Measurements from ENCODE around the gene ANO10.

DNA sequence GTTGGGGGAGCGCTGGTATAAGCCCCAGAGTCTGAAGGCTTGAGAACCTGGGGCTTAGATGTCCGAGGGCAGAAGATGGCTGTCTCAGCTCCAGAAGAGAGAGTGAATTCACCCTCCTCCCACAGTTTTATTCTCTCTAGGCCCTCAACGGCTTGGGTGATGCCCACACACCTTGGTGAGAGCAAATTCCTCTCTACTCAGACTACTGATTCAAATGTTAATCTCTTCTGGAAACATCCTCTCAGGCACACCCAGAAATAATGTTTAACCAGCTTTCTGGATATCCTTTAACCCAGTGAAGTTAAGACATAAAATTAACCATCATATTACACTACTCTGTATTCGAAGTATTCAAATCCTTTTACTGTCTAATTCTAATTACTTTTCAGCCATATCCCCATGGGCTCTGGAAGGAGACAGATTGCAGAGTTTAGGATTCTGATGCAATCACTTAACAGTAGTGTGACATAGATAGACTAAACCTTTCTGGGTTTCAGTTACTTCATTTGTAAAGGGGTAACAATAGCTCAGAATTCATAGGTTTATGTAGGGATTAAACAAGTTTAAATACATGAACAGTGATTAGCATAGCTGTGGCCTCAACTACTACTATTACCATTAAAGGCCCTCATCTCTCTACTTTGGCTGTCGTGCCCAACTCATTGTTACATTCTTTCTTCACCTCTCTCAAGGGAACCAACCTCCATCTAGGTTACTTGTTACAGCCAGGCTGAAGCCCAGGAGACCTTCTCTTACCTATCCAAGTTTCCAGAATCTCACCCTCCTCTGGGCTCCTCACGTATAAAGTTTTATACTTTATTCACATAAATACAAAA is 25.7 kb upstream of the ANO10 start:
- TF ChIP-seq EZH2 (IDR thresholded peaks at IDR 0.05; ENCODE audit: borderline replicate concordance, insufficient read depth, low read length, poor library complexity, severe bottlenecking) (no peak), MXI1 (conservative IDR thresholded peaks at IDR 0.05; ENCODE audit: poor library complexity, severe bottlenecking) (no peak), EP300 (conservative IDR thresholded peaks at IDR 0.05; ENCODE audit: poor library complexity, severe bottlenecking) (no peak)

All from neural cell (in vitro differentiated cells).